Fibroblast of villous mesenchyme (primary cell): ENCODE measurements around the gene HEXD. TPM values are rescaled to one million over a fixed set of nuclear protein-coding genes. Genes with fewer than 3 reads are reported as not detected.

Experiments used
- DNase-seq: peaks from one replicate; pipeline ENCODE4 v3.0.0-alpha.2; 2010; ENCODE audit warnings: low read depth
- H3K4me3 ChIP-seq: 2 replicates; pipeline ENCODE4 v1.5.1; 2011; ENCODE audit warnings: low read depth, mild to moderate bottlenecking, low read length
- CTCF ChIP-seq: IDR thresholded peaks from 2 replicates; pipeline ENCODE4 v1.5.1; 2012; ENCODE audit warnings: low read depth, mild to moderate bottlenecking, low read length; ENCODE audit not compliant: insufficient read depth
- total RNA-seq: library from RNA; depleted of rRNA; stranded (reverse); fragments of >200 nt; gene quantifications from 2 replicates; pipeline ENCODE4 v1.2.3, GENCODE V29; 2012

The HEXD gene
- total RNA-seq, 1 donor = 12.5 TPM

GRCh38 chr17:82475458-82475857, 57.3 kb downstream of the HEXD start:
- TF ChIP-seq CTCF = no peak
- H3K4me3 ChIP-seq = no peak overlapping the region
- DNase-seq = no peak

- no peak for DNase-seq
- no peak for TF ChIP-seq CTCF
- no peak overlapping the region for H3K4me3 ChIP-seq
These were observed 59.8 kb downstream of the HEXD start for GRCh38 chr17:82477934-82478333.

GRCh38 chr17:82479602-82480001, 61.5 kb downstream of the HEXD start:
- no peak for TF ChIP-seq CTCF
- no peak overlapping the region for H3K4me3 ChIP-seq
- DNase-seq = no peak

- TF ChIP-seq CTCF = no peak
- no peak for DNase-seq
- H3K4me3 ChIP-seq = no peak overlapping the region
These were observed 62.2 kb downstream of the HEXD start for GRCh38 chr17:82480318-82480717.

- no peak for DNase-seq
- TF ChIP-seq CTCF = no peak
- H3K4me3 ChIP-seq = no peak overlapping the region
These were observed 65.1 kb downstream of the HEXD start for GRCh38 chr17:82483204-82483660.

GRCh38 chr17:82483836-82484235, 65.7 kb downstream of the HEXD start:
- H3K4me3 ChIP-seq = no peak overlapping the region
- no peak for TF ChIP-seq CTCF
- no peak for DNase-seq
